Stimulated activated CD4-positive, alpha-beta T cell treated with anti-CD3 and anti-CD28 coated beads, TNF-alpha, amount 100 ng/mL, for 48 hours (primary cell): ENCODE data around the gene CCL17.

ENCODE experiments used
- DNase-seq, 3 donors: peaks; one replicate each; pipeline ENCODE4 v3.0.0-alpha.2; 2020; ENCODE audit warnings: low read depth in 3 of 3

CCL17 gene

DNA sequence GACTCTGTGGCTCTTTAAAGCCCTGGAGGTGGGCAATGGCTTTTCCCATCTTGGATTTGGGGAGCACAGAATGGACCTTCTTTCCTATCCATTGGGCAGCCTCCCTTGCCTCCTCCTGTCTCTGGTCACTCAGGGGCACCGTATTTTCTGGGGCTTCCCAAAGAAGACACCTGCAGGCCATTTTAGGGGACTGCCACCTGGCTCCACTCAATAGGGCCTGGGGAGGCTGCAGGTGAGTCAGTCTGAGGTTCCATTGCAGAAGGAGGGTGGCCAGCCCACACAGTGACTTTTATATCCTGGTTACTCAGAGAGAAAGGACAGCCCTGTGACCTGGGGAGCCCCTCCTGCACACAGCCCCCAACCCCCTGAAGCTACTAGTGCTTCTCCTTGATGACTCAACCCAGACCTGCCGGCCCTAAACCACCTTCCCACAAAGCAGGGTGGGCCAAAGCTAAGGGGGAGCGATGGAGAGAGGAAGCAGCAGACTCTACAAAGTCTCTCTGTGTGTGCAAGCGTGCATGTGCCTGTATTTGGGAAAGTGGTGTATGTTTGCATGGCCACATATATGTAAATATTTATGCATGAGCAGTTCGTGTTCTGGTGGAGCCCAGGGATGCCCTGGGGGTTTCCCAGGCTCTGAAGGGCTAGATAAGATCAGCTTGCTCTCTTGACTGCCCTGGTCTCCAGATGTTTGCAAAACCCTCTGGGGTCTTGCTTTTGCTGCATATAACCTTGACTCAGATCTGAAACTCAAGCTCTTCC is 27.3 kb upstream of the CCL17 start:
- DNase-seq: peak; percentile 8 to 41 (median 36)

GRCh38 chr16:57379579-57379978 is 25.0 kb upstream of the CCL17 start:
- no peak for DNase-seq

DNA sequence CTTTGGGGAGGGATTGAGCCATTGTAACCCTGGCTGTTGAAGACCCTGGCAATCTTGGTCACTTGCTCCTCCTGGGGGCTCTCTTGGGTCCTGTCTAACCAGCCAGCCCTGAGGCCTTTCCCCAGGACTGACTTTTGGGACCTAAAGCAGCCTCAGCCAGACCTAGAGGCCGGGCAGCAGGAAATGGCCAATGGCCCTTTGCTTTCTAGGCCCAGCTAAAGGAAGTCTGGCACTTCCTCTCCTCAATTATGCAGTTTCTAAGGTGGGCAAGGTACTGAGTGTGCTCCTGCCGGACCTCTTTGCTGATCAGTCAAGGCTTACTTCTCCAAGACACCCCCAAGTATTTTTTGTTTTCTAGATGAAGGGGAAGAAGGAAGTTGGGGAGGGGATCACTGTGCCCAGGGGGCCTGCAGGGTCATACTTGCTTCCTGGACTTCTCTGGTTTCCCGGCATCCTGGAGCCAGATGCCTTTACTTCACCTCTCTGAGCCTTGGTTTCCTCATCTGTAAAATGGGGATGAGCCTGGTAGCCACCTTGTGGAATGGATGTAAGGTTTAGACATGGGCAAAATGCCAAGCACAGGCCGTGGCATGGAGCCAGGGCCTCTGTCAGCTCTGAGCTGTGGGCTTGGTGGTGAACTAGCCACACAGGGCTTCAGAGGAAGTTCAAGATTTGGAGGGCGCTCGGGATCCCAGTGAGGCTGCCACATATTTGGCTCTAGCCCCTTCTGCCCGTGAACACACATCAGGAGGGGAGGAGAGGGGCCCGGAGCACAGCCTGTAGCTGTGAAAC is 23.7 kb upstream of the CCL17 start:
- no peak for DNase-seq

- DNase-seq: no peak
These were observed 22.6 kb upstream of the CCL17 start for GRCh38 chr16:57381791-57382534.

GRCh38 chr16:57382535-57383275 is 21.9 kb upstream of the CCL17 start:
- DNase-seq: no peak

- DNase-seq: no peak
These were observed 21.0 kb upstream of the CCL17 start for GRCh38 chr16:57383276-57384247.

GRCh38 chr16:57384248-57385070 is 20.1 kb upstream of the CCL17 start:
- no peak for DNase-seq

DNA sequence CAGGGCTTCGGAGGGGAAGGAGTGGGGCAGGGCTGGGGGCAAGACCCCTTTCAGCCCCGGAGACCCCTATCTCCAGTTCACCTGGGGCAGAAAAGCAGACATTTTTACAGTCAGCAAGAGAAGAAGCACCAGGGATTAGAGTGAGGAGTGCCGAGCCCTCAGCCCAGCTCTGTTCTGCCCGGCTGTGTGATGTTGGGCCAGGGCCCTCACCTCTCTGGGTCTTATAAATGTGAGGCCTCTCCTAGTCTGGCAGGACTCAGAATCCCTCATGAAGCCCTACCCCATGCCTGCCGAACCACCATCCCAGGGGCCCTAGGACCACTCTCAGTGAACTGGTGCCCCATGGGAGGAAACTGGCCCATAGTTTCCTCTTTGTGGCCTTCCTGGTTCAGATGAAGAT is 19.5 kb upstream of the CCL17 start:
- DNase-seq: no peak

DNA sequence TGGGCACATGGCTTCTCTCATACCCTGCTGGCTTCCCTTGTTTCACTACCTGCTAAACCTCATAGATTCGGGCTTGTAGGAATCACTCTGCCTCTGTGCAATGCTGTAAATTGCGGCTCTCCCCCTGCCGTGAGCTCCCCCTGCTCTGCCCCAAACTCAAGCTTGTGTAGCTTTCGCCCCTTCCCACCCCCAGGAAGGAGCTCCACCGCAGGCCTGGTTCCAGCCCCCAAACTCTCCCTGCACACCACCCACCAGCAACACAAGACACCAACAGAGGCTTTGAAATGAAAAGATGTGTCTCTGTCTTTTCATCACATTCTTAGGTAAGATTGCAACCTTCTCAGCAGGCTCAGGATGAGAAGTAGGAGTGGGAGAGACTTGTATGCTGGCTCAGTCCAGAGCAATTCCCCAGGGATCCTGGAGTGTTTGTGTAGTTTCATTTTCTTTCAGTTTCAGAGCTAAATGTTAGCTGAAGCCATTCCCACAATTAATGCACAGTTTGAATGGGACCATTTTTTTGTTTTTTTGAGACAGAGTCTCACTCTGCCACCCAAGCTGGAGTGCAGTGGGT is 18.1 kb upstream of the CCL17 start:
- DNase-seq: no peak

DNA sequence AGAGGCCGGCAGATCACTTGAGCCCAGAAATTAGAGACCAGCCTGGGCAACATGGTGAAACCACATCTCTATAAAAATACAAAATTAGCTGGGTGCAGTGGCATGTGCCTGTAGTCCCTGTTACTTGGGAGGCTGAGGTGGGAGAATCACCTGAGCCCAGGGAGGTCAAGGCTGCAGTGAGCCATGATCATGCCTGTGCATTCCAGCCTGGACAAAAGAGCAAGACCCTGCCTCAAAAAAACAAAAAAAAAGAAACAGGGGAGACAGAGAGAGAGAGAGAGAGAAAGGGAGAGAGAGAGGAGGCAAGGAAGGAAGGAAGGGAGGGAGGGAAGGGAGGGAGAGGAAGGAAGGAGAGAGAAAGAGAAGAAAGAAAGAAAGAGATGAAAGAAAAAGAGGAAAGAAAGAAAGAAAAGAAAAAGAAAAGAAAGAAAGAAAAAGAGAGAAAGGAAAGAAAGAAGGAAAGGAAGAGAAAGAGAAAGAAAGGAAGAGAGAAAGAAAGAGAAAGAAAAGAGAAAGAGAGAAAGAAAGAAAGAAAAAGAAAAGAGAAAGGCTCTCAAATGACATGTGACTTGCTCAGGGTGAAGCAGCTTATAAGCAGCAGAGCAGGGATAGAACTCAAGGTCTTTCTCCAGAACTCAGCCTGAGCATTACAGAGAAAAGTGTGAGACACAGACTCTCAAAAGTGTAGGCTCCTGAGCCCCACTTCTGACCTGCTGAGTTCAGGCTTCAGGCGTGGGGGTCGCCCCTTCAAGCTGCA is 16.8 kb upstream of the CCL17 start:
- no peak for DNase-seq

GRCh38 chr16:57388359-57389086 is 16.0 kb upstream of the CCL17 start:
- DNase-seq: no peak

- DNase-seq: no peak
These were observed 15.5 kb upstream of the CCL17 start for GRCh38 chr16:57389087-57389468.

DNA sequence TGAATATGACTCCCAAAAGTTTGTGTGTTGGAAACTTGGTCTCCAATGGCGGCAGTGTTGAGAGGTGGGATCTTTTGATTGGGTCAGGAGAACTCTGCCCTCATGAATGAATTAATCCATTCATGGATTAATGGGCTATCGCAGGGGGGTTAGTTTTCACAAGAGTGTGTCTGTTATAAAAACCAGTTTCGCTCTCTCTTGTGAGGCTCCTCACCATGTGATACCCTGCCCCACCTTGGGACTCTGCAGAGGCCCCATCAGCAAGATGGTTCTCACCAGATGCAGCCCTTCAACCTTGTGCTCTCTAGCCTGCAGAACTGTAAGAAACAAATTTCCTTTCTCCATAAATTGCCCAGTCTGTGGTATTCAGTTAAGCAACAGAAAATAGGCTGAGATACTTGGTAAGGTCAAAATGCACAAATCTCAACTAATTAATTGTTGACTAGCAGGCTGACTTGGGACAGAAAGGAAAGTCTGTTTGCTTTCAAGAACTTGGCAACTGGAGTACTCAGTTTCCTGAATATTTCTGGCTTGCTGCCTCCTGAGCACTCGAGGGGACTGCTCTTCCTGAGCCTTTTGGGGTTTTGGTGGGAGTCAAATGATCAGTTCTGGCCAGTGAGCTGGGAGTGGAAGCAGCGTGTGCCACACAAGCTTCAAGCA is 13.8 kb upstream of the CCL17 start:
- no peak for DNase-seq

GRCh38 chr16:57391300-57391699 is 13.3 kb upstream of the CCL17 start:
- no peak for DNase-seq

DNA sequence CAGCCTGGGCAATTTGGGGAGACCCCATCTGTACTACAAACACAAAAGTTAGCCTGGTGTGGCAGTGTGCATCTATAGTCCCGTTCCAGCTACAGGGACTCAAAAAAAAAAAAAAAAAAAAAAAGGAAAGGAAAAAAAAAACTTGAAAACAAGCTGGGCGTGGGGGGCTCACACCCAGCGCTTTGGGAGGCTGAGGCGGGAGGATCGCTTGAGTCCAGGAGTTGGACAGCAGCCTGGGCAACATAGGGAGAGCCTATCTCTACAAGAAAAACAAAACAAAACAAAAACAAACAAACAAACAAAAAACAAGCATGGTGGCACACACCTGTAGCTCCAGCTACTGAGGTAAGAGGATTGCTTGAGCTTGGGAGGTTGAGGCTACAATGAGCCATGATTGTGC is 12.9 kb upstream of the CCL17 start:
- DNase-seq: no peak

- no peak for DNase-seq
These were observed 11.9 kb upstream of the CCL17 start for GRCh38 chr16:57392694-57393093.

- no peak for DNase-seq
These were observed 10.1 kb upstream of the CCL17 start for GRCh38 chr16:57394444-57394843.
